Epithelial cell of umbilical artery (primary cell): ENCODE data around the gene GTF2F2. TPM values are rescaled to one million over a fixed set of nuclear protein-coding genes. Genes with fewer than 3 reads are reported as not detected.

Source experiments
- total RNA-seq: library from RNA; depleted of rRNA; stranded (reverse); fragments of >200 nt; gene quantifications from 2 replicates; pipeline ENCODE4 v1.2.3, GENCODE V29; 2014

The GTF2F2 gene
- total RNA-seq, result 33.6 and 37.0 TPM in 2 replicates

GRCh38 chr13:45119991-45120864 lies at the start of gene GTF2F2:
Gene GTF2F2 (plus strand): TSS chr13:45120510. CDS start chr13:45120656, 146 bp downstream.

GRCh38 chr13:45200701-45201232 lies 80.5 kb downstream of the GTF2F2 start, which contains the start of gene KCTD4:
Gene KCTD4 (minus strand): TSS chr13:45201045. CDS start chr13:45194567, 6,478 bp downstream.

Other genes starting within 250 kb of the GTF2F2 start
- 1.9 and 3.6 TPM in 2 replicates for gene NUFIP1, start 131.0 kb upstream of the GTF2F2 start, total RNA-seq
- 25.3 and 46.5 TPM in 2 replicates for gene GPALPP1, start 131.0 kb upstream of the GTF2F2 start, total RNA-seq
- not detected in 2 replicates for gene KCTD4, start 80.5 kb downstream of the GTF2F2 start, total RNA-seq
- 1,911 and 2,036 TPM in 2 replicates for gene TPT1, start 220.7 kb downstream of the GTF2F2 start, total RNA-seq